ENCODE data around the gene PLPP3. TPM values are rescaled to one million over a fixed set of nuclear protein-coding genes. Genes with fewer than 3 reads are reported as not detected.

The PLPP3 gene
- total and polyA plus RNA-seq, 9 of the 15 experiments (the other 6 are each of a cell fraction or from before 2014, with no cell fraction given), result 0.07 to 0.54 (median 0.20) TPM

DNA sequence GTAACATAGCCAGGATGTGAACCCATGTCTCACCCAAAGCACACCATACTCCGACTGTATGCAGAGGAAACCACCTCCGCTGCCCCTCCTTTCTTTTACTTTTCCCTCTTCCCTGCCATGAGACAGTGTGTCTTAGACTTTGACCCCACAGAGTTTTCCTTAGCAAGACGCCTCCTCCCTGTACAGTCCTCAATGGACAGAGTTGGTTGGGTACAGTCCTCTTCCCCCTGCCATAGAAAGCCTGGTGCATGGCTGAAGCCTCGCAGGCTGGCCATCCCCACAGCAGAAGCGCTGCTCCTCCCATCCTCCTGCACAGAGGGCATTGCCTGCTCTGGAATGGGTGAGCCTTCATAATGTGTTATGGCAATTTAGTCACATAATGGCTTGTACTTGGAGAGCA lies 127.9 kb downstream of the PLPP3 start:
- no peaks in the 10 kb centered on the region for H3K9me3 ChIP-seq (replicated peaks; ENCODE audit: control insufficient read depth, insufficient read depth, low read depth, low read length)
- no peak overlapping the region for H2AFZ ChIP-seq (ENCODE audit: low read depth, low read length)
- H3K4me2 ChIP-seq (ENCODE audit: insufficient read depth, low read length), result no peak overlapping the region
- in situ Hi-C loops (cut with MboI), result no loop called here
- WGBS (ENCODE audit: insufficient coverage, low coverage, missing lambda C conversion rate), result 0% methylated on average over 5 of the region's 5 CpGs
- no peaks in the 10 kb centered on the region for H3K36me3 ChIP-seq (ENCODE audit: control insufficient read depth, insufficient read depth, low read length)
- BruUV-seq (replicated peaks), result no TSS peak
- FAIRE-seq (no peak), DNase-seq (ENCODE audit: extremely low read depth in 1 of 4, low spot score in 3 of 4) (no peak), ATAC-seq (no peak)
- H3K9me1 ChIP-seq (ENCODE audit: control insufficient read depth, insufficient read depth, low read length), result no peaks in the 10 kb centered on the region
- no peak overlapping the region for H3K4me3 ChIP-seq
- intact Hi-C loops (cut with micrococcal nuclease), result no loop called here
- no peaks in the 10 kb centered on the region; a peak in 1 of 5 replicates for H3K27me3 ChIP-seq (ENCODE audit: control insufficient read depth in 2 of 2, insufficient read depth in 2 of 2, low read length in 2 of 2)
- ChIA-PET CTCF (ENCODE audit: low intra/inter-chr PET ratio) (no interaction called here), POLR2A (no interaction called here)
- H3K27ac ChIP-seq (ENCODE audit: extremely low read depth, low read depth, low read length), result no peak overlapping the region
- H3K9ac ChIP-seq (ENCODE audit: insufficient read depth in 1 of 2, low read depth in 2 of 2, low read length in 2 of 2), result no peak overlapping the region
- H4K20me1 ChIP-seq (replicated peaks; ENCODE audit: control insufficient read depth, insufficient read depth, low read length), result no peaks in the 10 kb centered on the region
- H3K79me2 ChIP-seq (ENCODE audit: control insufficient read depth, insufficient read depth, low read length), result no peaks in the 10 kb centered on the region
- no peaks in the 10 kb centered on the region; a peak in 1 of 5 replicates for H3K4me1 ChIP-seq (replicated peaks in 1 of 2; ENCODE audit: control insufficient read depth in 2 of 2, insufficient read depth in 2 of 2, low read length in 2 of 2)
- TF ChIP-seq CGGBP1 (CRISPR knock-in tag; IDR thresholded peaks at IDR 0.05), result no peak
- no peak for TF ChIP-seq RBM39 (optimal IDR thresholded peaks at IDR 0.05; ENCODE audit: low read depth, low read length)
- TF ChIP-seq ZNF408 (CRISPR knock-in tag; IDR thresholded peaks at IDR 0.05; ENCODE audit: low read depth), result no peak
- TF ChIP-seq ADNP (tag; IDR thresholded peaks at IDR 0.05), result no peak
- TF ChIP-seq MAFK (IDR thresholded peaks at IDR 0.05; ENCODE audit: low read length), result no peak
- no peak for TF ChIP-seq RHOXF2B (CRISPR knock-in tag; conservative IDR thresholded peaks at IDR 0.05)
- no peak for TF ChIP-seq PCBP2 (IDR thresholded peaks at IDR 0.05; ENCODE audit: low read depth, low read length, poor library complexity, severe bottlenecking)
- TF ChIP-seq, protein P1, sequence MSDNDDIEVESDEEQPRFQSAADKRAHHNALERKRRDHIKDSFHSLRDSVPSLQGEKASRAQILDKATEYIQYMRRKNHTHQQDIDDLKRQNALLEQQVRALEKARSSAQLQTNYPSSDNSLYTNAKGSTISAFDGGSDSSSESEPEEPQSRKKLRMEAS (CRISPR knock-in tag; IDR thresholded peaks at IDR 0.05), result no peak
- no peak for TF ChIP-seq HNRNPLL (IDR thresholded peaks at IDR 0.05; ENCODE audit: low read depth, low read length, poor library complexity, severe bottlenecking)
- TF ChIP-seq, protein P2, sequence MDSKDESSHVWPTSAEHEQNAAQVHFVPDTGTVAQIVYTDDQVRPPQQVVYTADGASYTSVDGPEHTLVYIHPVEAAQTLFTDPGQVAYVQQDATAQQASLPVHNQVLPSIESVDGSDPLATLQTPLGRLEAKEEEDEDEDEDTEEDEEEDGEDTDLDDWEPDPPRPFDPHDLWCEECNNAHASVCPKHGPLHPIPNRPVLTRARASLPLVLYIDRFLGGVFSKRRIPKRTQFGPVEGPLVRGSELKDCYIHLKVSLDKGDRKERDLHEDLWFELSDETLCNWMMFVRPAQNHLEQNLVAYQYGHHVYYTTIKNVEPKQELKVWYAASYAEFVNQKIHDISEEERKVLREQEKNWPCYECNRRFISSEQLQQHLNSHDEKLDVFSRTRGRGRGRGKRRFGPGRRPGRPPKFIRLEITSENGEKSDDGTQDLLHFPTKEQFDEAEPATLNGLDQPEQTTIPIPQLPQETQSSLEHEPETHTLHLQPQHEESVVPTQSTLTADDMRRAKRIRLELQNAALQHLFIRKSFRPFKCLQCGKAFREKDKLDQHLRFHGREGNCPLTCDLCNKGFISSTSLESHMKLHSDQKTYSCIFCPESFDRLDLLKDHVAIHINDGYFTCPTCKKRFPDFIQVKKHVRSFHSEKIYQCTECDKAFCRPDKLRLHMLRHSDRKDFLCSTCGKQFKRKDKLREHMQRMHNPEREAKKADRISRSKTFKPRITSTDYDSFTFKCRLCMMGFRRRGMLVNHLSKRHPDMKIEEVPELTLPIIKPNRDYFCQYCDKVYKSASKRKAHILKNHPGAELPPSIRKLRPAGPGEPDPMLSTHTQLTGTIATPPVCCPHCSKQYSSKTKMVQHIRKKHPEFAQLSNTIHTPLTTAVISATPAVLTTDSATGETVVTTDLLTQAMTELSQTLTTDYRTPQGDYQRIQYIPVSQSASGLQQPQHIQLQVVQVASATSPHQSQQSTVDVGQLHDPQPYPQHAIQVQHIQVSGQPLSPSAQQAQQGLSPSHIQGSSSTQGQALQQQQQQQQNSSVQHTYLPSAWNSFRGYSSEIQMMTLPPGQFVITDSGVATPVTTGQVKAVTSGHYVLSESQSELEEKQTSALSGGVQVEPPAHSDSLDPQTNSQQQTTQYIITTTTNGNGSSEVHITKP (IDR thresholded peaks at IDR 0.05; ENCODE audit: partially characterized antibody), result no peak
- no peak for TF ChIP-seq GABPB1 (CRISPR knock-in tag; IDR thresholded peaks at IDR 0.05)
- TF ChIP-seq ZNF518B (CRISPR knock-in tag; IDR thresholded peaks at IDR 0.05), result no peak
- no peak for TF ChIP-seq TEAD4 (IDR thresholded peaks at IDR 0.05; ENCODE audit: low read length)
- TF ChIP-seq TEAD4 (CRISPR knock-in tag; IDR thresholded peaks at IDR 0.05; ENCODE audit: borderline replicate concordance), result no peak
- TF ChIP-seq ZNF586 (CRISPR knock-in tag; conservative IDR thresholded peaks at IDR 0.05), result no peak
- TF ChIP-seq NBN (IDR thresholded peaks at IDR 0.05; ENCODE audit: low read depth), result no peak
